ENCODE results near the gene RPS18. TPM values are rescaled to one million over a fixed set of nuclear protein-coding genes. Genes with fewer than 3 reads are reported as not detected.

Gene RPS18
- total and polyA plus RNA-seq, 2 of the 13 experiments (the other 11 are each of a cell fraction or from before 2014, with no cell fraction given): 3,896 to 5,806 TPM

DNA sequence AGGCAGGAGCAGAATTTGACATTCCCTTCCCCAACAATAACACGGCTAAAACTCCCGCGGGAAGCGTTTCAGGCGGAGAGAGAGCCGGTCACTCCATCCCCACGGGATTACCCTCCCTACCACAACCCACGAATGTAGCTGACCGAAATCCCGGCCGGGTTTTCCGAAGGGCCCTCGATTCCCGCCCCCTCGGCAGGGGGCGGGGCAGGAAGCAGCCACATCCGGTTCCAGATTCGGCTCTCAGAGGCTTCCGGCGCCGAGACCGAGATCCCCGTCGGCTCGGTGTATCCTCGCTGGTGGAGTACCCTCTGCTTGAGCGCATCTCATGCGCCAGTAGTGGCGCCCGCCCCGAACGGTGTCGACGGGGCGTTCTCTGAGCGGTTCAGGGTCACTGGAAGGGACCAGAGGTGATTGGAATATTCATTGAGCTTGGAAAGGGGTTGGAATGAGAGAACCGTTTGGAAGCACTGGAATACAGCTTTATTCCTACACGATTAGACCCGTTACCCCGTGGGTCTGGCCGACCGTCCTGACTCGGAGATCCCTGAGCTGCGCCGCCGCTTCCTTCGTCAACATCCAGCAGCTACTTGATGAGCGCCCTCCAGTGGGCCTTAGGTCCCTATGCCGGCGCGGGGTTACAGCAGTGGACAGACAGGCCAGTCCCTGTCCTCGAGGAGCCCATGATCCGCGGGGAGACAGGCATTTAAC, 27.5 kb downstream of the RPS18 start (continued):
- TF ChIP-seq, protein P1, sequence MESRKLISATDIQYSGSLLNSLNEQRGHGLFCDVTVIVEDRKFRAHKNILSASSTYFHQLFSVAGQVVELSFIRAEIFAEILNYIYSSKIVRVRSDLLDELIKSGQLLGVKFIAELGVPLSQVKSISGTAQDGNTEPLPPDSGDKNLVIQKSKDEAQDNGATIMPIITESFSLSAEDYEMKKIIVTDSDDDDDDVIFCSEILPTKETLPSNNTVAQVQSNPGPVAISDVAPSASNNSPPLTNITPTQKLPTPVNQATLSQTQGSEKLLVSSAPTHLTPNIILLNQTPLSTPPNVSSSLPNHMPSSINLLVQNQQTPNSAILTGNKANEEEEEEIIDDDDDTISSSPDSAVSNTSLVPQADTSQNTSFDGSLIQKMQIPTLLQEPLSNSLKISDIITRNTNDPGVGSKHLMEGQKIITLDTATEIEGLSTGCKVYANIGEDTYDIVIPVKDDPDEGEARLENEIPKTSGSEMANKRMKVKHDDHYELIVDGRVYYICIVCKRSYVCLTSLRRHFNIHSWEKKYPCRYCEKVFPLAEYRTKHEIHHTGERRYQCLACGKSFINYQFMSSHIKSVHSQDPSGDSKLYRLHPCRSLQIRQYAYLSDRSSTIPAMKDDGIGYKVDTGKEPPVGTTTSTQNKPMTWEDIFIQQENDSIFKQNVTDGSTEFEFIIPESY (CRISPR knock-in tag; IDR thresholded peaks at IDR 0.05): no peak
- TF ChIP-seq ZNF367 (CRISPR knock-in tag; IDR thresholded peaks at IDR 0.05; ENCODE audit: borderline replicate concordance) (0 out of 2 replicates have a peak, but pooled peaks have one; percentile 41), NBN (conservative IDR thresholded peaks at IDR 0.05) (no peak), ZFP82 (CRISPR knock-in tag; IDR thresholded peaks at IDR 0.05; ENCODE audit: borderline replicate concordance) (no peak), RNF2 (conservative IDR thresholded peaks at IDR 0.05; ENCODE audit: low read depth) (no peak), ZNF572 (CRISPR knock-in tag; IDR thresholded peaks at IDR 0.05) (no peak), NFIC (IDR thresholded peaks at IDR 0.05; ENCODE audit: low read length) (peak; percentile 74; the same call in 1 of the 2 replicates), ZNF652 (CRISPR knock-in tag; IDR thresholded peaks at IDR 0.05; ENCODE audit: borderline replicate concordance, low read depth) (no peak; the same call in 1 of the 2 replicates), ZNF589 (CRISPR knock-in tag; conservative IDR thresholded peaks at IDR 0.05) (peak; percentile 91), NCOA1 (CRISPR knock-in tag; IDR thresholded peaks at IDR 0.05) (no peak), HIVEP1 (CRISPR knock-in tag; IDR thresholded peaks at IDR 0.05) (peak; percentile 89), SRSF1 (optimal IDR thresholded peaks at IDR 0.05; ENCODE audit: low read depth, low read length) (peak; percentile 95), IKZF1 (IDR thresholded peaks at IDR 0.05) (no peak), ZNF331 (CRISPR knock-in tag; IDR thresholded peaks at IDR 0.05) (0 out of 2 replicates have a peak, but pooled peaks have one; percentile 27), ZFP37 (CRISPR knock-in tag; IDR thresholded peaks at IDR 0.05; ENCODE audit: borderline replicate concordance) (peak; percentile 57; the same call in 1 of the 2 replicates)
- TF ChIP-seq, protein P2, sequence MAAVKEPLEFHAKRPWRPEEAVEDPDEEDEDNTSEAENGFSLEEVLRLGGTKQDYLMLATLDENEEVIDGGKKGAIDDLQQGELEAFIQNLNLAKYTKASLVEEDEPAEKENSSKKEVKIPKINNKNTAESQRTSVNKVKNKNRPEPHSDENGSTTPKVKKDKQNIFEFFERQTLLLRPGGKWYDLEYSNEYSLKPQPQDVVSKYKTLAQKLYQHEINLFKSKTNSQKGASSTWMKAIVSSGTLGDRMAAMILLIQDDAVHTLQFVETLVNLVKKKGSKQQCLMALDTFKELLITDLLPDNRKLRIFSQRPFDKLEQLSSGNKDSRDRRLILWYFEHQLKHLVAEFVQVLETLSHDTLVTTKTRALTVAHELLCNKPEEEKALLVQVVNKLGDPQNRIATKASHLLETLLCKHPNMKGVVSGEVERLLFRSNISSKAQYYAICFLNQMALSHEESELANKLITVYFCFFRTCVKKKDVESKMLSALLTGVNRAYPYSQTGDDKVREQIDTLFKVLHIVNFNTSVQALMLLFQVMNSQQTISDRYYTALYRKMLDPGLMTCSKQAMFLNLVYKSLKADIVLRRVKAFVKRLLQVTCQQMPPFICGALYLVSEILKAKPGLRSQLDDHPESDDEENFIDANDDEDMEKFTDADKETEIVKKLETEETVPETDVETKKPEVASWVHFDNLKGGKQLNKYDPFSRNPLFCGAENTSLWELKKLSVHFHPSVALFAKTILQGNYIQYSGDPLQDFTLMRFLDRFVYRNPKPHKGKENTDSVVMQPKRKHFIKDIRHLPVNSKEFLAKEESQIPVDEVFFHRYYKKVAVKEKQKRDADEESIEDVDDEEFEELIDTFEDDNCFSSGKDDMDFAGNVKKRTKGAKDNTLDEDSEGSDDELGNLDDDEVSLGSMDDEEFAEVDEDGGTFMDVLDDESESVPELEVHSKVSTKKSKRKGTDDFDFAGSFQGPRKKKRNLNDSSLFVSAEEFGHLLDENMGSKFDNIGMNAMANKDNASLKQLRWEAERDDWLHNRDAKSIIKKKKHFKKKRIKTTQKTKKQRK (IDR thresholded peaks at IDR 0.05; ENCODE audit: low read length): no peak
- TF ChIP-seq, protein P3, sequence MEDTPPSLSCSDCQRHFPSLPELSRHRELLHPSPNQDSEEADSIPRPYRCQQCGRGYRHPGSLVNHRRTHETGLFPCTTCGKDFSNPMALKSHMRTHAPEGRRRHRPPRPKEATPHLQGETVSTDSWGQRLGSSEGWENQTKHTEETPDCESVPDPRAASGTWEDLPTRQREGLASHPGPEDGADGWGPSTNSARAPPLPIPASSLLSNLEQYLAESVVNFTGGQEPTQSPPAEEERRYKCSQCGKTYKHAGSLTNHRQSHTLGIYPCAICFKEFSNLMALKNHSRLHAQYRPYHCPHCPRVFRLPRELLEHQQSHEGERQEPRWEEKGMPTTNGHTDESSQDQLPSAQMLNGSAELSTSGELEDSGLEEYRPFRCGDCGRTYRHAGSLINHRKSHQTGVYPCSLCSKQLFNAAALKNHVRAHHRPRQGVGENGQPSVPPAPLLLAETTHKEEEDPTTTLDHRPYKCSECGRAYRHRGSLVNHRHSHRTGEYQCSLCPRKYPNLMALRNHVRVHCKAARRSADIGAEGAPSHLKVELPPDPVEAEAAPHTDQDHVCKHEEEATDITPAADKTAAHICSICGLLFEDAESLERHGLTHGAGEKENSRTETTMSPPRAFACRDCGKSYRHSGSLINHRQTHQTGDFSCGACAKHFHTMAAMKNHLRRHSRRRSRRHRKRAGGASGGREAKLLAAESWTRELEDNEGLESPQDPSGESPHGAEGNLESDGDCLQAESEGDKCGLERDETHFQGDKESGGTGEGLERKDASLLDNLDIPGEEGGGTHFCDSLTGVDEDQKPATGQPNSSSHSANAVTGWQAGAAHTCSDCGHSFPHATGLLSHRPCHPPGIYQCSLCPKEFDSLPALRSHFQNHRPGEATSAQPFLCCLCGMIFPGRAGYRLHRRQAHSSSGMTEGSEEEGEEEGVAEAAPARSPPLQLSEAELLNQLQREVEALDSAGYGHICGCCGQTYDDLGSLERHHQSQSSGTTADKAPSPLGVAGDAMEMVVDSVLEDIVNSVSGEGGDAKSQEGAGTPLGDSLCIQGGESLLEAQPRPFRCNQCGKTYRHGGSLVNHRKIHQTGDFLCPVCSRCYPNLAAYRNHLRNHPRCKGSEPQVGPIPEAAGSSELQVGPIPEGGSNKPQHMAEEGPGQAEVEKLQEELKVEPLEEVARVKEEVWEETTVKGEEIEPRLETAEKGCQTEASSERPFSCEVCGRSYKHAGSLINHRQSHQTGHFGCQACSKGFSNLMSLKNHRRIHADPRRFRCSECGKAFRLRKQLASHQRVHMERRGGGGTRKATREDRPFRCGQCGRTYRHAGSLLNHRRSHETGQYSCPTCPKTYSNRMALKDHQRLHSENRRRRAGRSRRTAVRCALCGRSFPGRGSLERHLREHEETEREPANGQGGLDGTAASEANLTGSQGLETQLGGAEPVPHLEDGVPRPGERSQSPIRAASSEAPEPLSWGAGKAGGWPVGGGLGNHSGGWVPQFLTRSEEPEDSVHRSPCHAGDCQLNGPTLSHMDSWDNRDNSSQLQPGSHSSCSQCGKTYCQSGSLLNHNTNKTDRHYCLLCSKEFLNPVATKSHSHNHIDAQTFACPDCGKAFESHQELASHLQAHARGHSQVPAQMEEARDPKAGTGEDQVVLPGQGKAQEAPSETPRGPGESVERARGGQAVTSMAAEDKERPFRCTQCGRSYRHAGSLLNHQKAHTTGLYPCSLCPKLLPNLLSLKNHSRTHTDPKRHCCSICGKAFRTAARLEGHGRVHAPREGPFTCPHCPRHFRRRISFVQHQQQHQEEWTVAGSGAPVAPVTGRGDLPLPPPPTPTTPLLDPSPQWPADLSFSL (CRISPR knock-in tag; IDR thresholded peaks at IDR 0.05): no peak

Measured in HepG2 (cell line).